Neural cell (in vitro differentiated cells): ENCODE data around the gene CYB5R3.

ENCODE experiments used
- CTCF ChIP-seq: fragments of 450-650 bp; IDR thresholded peaks from 2 replicates; pipeline ENCODE4 v1.5.1; 2014; ENCODE audit warnings: antibody characterized with exemption, mild to moderate bottlenecking, moderate library complexity; ENCODE audit not compliant: poor library complexity, severe bottlenecking
- EZH2 ChIP-seq: fragments of 200-600, 300-800 bp; shearing (Covaris generic), sonication (generic); IDR thresholded peaks from 2 replicates; pipeline ENCODE4 v1.6.1; 2014; ENCODE audit warnings: antibody characterized with exemption, low read length, borderline replicate concordance, mild to moderate bottlenecking; ENCODE audit not compliant: insufficient read depth, poor library complexity, severe bottlenecking
- POLR2AphosphoS5 ChIP-seq: IDR thresholded peaks from 2 replicates; pipeline ENCODE4 v1.6.1; 2012
- REST ChIP-seq: IDR thresholded peaks from 2 replicates; pipeline ENCODE4 v1.6.1; 2012; ENCODE audit warnings: borderline replicate concordance

- no peak for TF ChIP-seq CTCF
- no peak for TF ChIP-seq EZH2
- TF ChIP-seq POLR2AphosphoS5, result peak; percentile 71
- TF ChIP-seq REST, result no peak
These were observed 67.2 kb downstream of the CYB5R3 start for GRCh38 chr22:42581762-42582716.
